ENCODE results near the gene TBC1D1.

Gene TBC1D1

DNA sequence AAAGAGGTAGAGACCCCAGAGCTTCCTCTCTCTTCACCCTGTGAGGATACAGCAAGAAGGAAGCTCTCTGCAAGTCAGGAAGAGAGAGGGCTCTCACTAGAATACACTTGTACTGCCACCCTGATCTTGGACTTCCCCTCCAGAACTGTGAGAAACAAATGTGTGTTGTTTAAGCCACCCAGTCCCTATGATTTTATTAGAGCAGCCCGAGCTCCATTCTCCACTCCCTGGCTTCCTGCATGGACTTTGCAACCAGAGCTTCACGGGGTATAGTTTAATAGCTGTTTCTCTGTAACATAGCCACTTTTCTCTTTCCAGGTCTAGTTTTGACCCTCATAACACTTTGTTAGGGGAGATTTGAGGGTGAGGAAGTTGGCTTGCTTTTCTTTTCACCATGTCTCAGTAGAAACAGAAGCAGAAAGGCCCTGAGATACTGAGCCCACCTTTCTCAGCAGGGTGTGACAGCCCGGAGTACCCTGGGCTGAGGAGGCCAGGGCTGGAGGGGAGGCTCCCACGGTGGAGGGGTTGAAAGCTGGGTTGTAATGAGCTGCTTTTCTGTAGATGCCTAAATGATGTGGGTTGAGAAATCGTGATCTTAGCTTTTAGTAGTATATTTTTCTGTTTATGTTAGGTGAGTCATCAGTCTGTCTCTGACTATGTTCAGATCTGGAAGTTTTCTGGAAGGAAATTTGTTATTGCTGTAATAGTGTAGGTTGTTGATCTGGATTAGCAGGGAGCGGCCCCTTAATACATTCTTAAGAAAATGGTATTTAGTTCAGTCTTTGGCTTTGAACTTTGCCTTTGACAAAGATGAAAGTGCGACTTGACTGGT lies 187.9 kb downstream of the TBC1D1 start:
- DNase-seq (ENCODE audit: low read depth): no peak

DNA sequence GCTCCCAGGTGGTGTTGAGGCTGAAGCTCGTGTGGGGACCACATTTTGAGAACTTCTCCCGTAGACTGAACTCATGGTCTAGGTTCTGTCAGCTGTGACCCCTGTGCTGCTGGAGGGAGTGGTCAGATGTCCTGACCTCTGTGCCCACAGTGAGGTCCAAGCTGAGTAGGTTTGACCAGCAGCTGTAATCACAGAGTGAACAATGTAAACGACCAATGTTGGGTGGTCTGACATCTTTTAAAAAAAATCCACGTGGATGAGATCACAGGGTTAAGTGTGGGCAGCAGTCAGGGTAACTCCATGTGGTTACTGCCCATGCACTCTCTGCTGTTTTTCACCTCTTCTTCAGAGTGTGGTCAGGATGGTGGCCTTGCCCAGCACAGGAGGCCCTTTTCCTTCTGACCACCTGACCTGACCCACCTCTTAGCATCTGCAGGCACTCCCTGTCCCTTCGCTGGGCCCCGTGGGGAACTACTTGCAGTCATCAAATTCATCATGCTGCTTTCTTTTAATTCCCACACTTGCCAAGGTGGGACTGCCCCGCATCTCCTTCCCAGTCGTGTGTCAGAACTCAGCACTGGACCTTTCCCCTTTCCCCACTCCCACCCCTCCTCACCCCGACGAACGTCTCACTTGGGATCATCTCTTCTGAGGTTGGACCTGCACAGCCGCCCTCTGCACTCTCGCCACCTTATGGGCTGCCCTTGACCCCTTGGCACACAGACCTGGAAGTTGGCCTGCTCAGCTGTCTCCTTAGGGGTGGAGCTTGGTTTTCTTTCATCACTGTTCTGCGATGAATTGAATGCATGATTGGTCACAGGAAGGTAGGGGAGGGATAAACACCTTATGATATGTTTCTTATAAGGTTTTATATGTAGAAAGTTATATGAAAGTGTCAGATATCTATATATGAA lies 189.4 kb downstream of the TBC1D1 start:
- no peak for DNase-seq (ENCODE audit: low read depth)

DNA sequence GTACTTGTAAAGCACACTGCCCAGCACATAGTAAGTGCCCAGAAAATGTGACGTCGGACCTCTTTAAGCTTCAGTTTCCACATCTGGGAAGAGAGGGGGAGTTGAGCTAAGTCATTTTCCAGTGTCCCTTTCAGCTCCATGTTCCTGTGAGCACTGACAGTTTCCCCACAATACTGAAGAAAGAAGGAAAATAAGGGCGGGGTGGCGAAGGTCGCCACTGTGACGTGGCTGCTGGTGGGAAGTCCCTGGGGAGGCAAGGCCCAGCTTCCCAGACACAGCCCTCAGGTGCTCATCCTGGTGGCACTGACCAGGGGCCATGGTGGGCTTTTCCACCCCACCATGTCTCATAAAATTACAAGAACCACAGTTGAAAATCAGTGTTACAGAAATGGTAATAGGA lies 191.1 kb downstream of the TBC1D1 start:
- no peak for DNase-seq (ENCODE audit: low read depth)

DNA sequence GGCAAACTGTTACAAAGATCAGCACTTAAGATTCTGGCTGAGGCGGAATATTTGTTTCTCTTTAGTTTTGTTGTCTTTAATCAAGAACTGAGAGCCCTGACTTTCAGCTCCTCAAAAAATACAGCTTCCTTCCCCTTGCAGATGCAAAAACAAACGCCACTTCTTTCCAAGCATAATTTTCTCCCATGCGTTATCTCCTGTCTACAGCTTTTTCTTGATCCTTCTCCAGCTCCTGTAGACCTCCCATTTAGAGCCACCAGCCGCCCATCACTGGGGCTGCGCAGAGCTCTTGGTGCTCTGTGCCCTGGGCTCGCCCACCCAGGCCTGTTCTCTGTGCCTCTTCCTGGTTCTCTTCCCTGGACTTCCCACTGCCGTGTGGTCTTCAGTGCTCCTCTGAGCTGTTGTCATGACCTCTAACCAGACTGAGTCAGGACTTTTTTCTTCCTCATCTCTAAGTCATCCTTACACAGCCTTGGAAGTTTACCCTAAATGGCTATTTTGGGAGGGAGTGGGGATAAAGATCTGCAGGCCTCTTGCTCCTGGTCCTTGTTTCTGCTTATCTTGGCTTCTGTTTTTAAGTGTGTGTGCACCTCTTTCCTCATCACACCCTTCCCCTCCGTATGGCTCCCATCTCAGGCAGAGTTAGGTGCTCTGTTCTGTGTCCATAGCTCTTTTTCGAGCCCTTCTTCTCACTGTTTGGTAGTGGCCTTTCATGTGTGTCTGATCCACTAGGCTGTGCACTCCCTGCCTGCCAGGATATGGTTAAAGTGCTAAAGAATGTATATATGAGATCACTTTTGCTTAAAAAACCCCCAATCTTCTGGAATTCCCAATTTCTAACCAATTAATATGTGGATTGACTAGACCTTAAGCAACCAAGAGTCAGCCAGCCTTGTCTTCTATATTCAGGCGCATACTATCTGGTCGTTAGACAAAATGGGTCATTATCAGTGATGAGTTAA lies 191.8 kb downstream of the TBC1D1 start:
- no peak for DNase-seq (ENCODE audit: low read depth)

DNA sequence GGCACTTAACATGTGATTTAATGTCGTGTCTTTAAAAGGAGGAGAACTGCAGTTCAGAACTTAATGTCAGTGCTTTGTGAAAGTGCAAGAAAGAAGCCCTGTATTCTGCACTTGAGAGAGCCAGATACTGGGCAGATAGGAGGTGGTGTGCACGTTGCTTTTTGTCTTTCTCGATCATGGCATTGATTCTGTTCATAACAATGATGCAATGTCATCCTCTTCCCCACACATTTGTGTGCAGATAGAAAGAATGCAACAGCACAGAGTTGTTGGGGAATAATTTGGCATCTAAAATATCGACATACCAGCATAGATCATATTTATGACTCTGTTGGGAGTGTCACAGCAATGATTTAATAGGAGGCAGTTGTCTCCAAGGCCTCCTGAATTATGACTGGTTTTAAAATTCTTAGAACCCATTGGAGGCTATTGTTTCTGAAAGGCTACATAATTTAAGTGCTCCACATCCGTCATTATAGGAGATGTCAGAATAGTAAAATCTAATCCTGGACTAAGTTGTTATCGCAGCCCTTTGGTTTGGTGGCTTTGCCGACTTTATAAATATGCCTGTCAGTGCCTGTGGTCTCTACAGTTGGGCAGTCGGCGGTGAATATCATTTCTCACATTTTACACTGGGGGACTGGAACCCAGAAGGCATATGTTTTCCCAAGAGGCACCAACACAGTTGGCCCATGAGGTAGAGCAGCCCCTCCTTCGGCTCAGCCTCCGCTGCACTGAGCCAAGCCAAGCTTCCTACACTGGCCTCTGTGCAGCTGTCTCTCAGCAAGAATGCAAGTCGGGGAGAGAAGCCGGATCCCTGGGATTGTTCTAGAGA lies 194.2 kb downstream of the TBC1D1 start:
- DNase-seq (ENCODE audit: low read depth): no peak

DNA sequence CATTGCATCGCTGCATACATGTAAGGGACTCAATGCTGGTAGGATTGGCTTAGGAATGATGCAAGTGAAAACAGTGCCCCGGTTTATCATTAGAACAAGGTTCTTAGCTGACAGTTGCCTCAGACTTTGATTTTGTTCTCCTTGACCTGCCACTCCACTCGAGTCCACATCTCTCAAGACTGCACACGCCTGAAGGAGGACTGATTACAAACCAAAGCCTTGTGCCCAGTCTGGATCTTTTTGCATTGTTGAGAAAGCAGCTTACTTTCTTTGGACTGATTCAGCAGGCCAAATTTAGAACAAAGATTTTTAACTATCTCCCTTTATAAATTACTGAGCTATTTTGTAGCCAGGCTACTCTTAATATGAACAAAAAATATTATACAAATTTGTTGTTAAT lies 194.9 kb downstream of the TBC1D1 start:
- DNase-seq (ENCODE audit: low read depth): no peak

DNA sequence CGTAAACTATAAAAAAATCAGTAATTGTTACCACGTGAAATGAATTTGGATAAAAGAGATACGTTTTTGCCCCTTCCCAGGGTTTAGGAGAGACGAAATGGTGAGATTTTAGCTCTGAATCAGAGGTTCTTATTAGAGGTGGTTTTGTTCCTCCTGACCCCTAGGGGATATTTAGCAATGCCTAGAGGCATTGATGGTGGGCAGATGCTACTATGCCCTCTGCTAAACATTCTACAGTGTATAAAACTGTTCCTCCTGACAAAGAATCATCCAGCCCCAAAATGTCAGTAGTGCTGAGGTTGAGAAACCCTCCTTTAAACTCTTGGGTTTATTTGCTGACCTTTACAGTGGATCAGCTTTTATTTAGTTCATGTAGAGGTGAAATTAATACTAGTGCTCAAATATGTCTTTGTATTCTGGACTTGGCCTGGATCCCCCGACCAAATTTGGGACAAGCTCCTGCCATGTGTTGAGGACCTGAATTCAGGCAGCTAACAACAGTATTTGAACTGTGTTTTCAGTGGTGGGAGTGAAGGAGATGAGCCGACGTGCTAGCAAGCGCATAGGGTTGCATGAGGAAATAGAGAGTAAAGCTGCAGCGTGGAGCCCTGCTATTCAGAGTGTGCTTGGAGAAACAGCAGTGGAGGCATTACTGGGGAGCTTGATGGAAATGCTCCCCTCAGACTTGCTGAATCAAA lies 195.4 kb downstream of the TBC1D1 start:
- no peak for DNase-seq (ENCODE audit: low read depth)

DNA sequence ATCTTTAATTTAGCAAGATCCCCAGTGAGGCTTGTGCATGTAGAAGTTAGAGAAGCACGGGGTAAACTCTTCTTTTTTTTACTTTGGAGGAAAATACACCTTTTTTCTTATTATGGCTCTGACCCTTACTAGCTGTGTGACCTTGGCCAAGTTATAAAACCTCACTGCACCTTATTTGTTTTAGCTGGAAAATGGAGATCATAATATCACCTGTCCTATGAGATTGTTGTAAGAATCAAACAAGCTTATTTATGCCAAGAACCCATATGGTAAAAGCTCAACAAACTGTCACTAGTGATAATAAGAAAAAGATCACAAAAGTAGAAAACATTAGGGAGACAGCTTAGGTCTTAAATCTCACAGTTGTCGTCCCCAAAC lies 196.0 kb downstream of the TBC1D1 start:
- DNase-seq (ENCODE audit: low read depth): no peak

DNA sequence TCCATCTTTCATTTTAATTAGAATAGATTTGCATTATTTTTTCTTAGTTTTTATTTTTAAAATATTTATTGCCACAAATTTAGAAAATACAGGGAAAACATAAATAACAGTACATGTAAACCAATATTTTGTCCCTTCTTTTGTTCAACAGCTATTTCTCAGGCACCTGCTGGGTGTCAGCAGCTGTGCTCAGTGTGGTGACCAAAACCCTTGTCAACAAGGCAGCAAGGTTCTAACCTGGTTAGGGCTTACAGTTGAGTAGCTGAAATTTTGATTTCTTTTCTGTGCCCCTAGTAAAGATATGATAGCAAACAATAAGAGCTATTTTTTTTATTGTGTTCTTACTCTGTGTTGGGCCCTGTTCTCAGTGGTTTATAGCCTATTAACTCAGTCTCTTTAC lies 197.4 kb downstream of the TBC1D1 start:
- DNase-seq (ENCODE audit: low read depth): no peak

DNA sequence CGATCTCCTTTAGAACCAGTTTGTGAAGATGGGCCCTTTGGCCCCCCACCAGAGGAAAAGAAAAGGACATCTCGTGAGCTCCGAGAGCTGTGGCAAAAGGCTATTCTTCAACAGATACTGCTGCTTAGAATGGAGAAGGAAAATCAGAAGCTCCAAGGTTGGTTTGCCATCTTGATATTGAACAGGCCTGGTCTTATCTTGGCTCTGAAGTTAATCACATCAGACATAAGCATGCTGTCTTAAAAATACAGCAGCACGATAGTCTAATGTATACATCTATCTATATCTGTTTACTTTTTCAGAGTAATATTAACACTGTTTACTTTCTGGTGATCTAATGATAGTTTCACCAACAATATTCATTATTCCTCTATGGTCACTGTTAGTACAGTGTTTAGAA lies 199.1 kb downstream of the TBC1D1 start:
- DNase-seq (ENCODE audit: low read depth): no peak

DNA sequence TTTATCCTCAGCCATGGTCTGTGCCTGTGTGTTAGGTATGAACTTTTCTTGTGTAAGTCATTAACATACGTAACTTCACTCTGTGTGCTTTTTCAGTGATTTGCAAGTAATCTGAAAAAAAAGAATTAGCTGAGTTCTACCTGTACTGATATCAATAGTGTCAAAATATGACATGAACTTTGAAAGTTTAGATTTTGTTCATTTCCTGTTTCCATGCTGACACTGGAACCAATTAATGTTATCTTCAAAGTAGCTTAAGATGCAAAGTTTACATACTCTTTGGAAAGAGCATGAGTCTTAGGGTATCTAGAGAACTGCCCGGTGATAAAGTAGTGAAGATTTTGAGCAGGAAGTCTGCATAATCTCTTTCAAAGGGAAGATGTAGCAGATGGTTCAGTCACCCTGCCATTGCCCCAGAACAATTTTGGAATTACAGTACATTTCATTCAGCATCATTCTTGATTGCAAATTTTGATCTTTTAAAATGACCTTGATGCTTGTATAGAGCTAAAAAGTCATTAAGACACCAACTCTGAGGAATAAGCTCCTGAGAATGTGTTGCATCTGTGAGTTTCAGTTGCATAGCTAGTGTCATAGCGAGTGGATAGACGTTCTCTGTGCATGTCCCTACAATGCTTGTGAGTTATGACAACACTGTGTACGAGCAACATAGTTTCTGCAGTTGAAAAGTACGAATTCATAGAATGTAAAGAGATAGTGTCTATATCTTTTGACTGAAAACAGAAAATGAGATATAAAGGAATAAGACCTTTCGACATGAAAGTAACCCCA lies 199.8 kb downstream of the TBC1D1 start:
- DNase-seq (ENCODE audit: low read depth): no peak

DNA sequence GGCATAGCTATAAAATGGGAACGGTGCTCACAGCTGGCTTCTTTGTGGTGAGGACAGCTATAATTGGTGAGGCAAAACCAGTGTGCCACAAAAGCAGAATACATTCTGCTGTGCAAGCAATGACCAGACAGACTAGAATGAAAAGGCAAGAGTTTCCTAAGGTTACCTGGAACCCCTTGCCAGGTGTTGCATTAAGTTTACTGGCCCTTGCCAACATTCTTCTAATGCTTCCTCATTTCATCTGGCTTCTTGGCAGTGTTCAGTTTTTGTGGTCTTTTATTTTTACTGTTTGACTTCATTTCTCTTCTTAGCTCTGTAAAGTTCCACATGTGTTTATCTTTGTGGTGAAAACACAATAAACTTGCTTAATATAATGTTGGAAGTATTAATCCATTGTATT lies 200.8 kb downstream of the TBC1D1 start:
- no peak for DNase-seq (ENCODE audit: low read depth)

DNA sequence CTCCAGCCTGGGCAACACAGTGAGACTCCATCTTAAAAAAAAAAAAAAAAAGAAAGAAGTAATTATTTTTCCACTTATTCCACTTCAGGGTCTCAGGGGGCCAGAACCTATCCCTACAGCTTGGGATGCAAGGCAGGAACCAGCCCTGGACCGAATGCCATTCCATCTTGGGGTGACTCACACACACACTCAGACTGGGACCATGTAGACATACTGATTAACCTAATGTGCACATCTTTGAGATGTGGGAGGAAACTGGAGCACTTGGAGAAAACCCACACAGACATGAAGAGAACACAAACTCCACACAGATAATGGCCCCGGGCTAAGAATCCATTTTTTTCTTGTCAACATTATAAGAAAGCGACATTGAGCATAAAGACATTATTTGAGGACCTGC lies 201.8 kb downstream of the TBC1D1 start:
- no peak for DNase-seq (ENCODE audit: low read depth)

DNA sequence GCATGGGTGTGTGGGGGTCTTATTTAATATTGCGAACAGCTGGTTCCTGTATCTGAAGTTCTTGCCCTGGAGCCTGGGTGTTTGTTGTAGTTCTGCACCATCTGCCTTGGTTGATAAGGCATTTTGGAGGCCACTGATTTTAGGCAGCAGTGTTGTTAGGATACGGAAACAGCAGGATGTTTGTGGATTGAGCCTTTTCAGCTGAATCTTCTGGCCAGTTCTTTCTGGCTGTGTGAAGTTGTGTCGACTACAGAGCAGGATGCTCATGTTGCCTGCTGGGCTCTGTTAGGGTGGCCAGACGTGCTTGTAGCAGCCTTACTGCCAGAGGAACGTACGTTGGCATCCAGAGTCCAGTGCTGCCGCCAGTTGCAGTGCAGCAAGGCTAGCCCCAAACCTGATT lies 203.5 kb downstream of the TBC1D1 start:
- DNase-seq (ENCODE audit: low read depth): no peak

DNA sequence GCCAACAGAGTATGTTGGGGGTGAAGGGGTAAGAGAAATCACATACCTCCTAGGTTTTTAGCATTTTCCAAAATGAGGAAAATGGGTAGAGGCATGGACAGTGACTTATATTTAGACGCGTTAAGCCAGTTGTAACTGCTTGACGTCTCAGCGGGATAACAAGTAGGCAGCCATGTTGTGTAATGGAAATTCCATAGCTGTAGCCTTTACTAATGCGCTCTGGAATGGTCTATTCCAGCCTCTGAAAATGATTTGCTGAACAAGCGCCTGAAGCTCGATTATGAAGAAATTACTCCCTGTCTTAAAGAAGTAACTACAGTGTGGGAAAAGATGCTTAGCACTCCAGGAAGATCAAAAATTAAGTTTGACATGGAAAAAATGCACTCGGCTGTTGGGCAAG lies 204.8 kb downstream of the TBC1D1 start:
- no peak for DNase-seq (ENCODE audit: low read depth)

DNA sequence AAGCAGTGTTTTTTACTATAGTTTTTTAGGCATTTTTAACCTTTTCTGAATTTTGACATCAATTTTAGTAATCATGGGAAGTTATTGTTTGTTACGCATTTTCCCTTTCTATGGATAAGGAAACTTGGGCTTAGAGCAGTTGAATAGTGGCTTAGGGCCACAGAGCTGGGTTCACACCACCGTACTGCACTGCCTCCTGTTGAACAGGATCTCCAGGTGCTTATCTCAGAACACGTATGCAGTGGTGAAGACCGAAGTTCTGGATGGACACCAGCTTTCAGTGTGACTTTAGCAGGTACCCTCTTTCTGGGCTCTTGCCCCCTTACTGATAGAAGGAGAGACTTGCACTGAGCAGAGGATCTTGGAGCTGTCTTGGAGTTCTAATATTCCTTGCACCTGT lies 206.9 kb downstream of the TBC1D1 start:
- DNase-seq (ENCODE audit: low read depth): no peak

DNA sequence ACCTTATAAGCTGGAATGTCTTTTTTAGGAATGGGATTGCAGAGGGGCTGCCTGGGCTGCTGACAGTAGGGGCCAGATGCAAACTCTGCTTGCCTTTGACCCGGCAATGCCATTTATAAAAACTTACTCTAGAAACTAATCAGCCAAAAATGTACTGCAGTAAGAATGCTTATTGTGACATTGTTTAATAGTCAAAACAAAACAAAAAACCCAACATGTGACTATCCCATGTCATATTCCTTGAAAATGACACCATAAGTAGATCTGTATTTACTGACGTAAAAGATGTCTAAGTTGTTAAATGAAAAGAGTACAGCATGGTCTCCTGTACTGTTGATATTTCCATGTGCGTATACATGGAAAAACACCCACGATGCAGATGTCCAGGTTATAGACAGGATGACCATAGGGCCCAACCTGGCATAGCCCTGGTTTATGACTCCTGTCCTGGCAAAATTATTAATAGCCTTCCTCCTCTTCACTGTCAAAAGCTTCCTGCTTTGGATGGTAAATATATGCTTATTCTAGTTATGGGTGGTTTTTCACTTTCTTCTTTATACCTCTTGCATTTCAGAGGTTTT lies 208.2 kb downstream of the TBC1D1 start:
- no peak for DNase-seq (ENCODE audit: low read depth)

DNA sequence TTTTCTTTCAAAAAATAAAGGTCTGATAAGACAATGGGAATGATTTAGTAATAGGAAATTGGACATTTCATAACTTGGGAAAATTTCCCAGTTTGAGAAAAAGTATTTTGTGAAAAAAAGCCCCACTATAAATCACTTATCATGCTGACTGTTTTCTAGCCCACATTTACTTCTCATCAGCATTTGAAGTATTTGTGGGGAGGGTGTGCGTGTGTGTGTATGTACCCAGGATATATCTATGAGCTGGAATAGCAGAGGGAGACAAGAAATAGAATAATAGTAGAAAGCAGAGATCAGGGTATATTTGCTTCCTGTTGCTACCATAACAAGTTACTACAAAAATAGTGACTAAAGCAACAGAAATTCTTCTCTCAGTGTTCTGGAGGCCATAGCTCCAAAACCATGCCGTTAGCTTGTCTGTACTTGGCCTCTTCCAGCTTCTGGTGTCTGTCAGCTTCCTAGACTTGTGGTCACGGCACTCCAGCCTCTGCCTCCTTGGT lies 209.1 kb downstream of the TBC1D1 start:
- DNase-seq (ENCODE audit: low read depth): peak; percentile 89

Data from GM04503 (cell line).